Measurements from ENCODE around the gene FILIP1L.

FILIP1L gene

GRCh38 chr3:100114413-100115030 lies at the start of gene FILIP1L:
Gene FILIP1L, minus strand, starts transcription at chr3:100114501.
- DNase-seq (ENCODE audit: low spot score): no peak

GRCh38 chr3:100163787-100164186 lies 49.5 kb upstream of the FILIP1L start:
- DNase-seq (ENCODE audit: low spot score): no peak

GRCh38 chr3:100160521-100160920 lies 46.2 kb upstream of the FILIP1L start:
- no peak for DNase-seq (ENCODE audit: low spot score)

- DNase-seq (ENCODE audit: low spot score): no peak
These were observed 45.2 kb upstream of the FILIP1L start for GRCh38 chr3:100159331-100160153.

GRCh38 chr3:100158918-100159330 lies 44.6 kb upstream of the FILIP1L start:
- DNase-seq (ENCODE audit: low spot score): no peak

- DNase-seq (ENCODE audit: low spot score): no peak
These were observed 43.4 kb upstream of the FILIP1L start for GRCh38 chr3:100157685-100158084.

- no peak for DNase-seq (ENCODE audit: low spot score)
These were observed 41.3 kb upstream of the FILIP1L start for GRCh38 chr3:100155590-100155989.

GRCh38 chr3:100155128-100155527 lies 40.8 kb upstream of the FILIP1L start:
- DNase-seq (ENCODE audit: low spot score): no peak

GRCh38 chr3:100154171-100154570 lies 39.9 kb upstream of the FILIP1L start:
- no peak for DNase-seq (ENCODE audit: low spot score)

- DNase-seq (ENCODE audit: low spot score): no peak
These were observed 36.9 kb upstream of the FILIP1L start for GRCh38 chr3:100151024-100151707.

- no peak for DNase-seq (ENCODE audit: low spot score)
These were observed 36.2 kb upstream of the FILIP1L start for GRCh38 chr3:100150473-100150872.

GRCh38 chr3:100149713-100150415 lies 35.6 kb upstream of the FILIP1L start:
- DNase-seq (ENCODE audit: low spot score): no peak

- no peak for DNase-seq (ENCODE audit: low spot score)
These were observed 34.8 kb upstream of the FILIP1L start for GRCh38 chr3:100149130-100149529.

GRCh38 chr3:100144255-100144866 lies 30.1 kb upstream of the FILIP1L start:
- no peak for DNase-seq (ENCODE audit: low spot score)

- DNase-seq (ENCODE audit: low spot score): no peak
These were observed 27.3 kb upstream of the FILIP1L start for GRCh38 chr3:100141586-100141985.

GRCh38 chr3:100140976-100141375 lies 26.7 kb upstream of the FILIP1L start:
- no peak for DNase-seq (ENCODE audit: low spot score)

GRCh38 chr3:100136921-100137320 lies 22.6 kb upstream of the FILIP1L start:
- no peak for DNase-seq (ENCODE audit: low spot score)

GRCh38 chr3:100131241-100131640 lies 16.9 kb upstream of the FILIP1L start:
- DNase-seq (ENCODE audit: low spot score): no peak

- DNase-seq (ENCODE audit: low spot score): no peak
These were observed 15.6 kb upstream of the FILIP1L start for GRCh38 chr3:100129941-100130340.

GRCh38 chr3:100128565-100128964 lies 14.3 kb upstream of the FILIP1L start:
- no peak for DNase-seq (ENCODE audit: low spot score)

GRCh38 chr3:100127792-100128191 lies 13.5 kb upstream of the FILIP1L start:
- DNase-seq (ENCODE audit: low spot score): no peak
